Keratinocyte (primary cell): ENCODE results near the gene CARMIL1. TPM values are rescaled to one million over a fixed set of nuclear protein-coding genes. Genes with fewer than 3 reads are reported as not detected.

Source experiments
- DNase-seq: peaks from one replicate; pipeline ENCODE4 v3.0.0-alpha.2; 2011; ENCODE audit warnings: low read depth, missing footprints, low spot score
- FAIRE-seq: peaks from 2 replicates; lab custom pipeline; 2011; peaks lifted over from hg19 to GRCh38; lab: Jason Lieb, UNC
- H2AFZ ChIP-seq: 2 replicates; pipeline ENCODE4 v1.6.0; 2012; ENCODE audit warnings: low read length, control low read depth, inconsistent platforms; ENCODE audit not compliant: control insufficient read depth
- H3K27ac ChIP-seq: 2 replicates; pipeline ENCODE4 v1.5.1; 2011; ENCODE audit warnings: low read length; ENCODE audit not compliant: control insufficient read depth, insufficient read depth
- H3K27me3 ChIP-seq: 3 replicates; pipeline ENCODE4 v1.6.0; 2011; ENCODE audit warnings: low read length; ENCODE audit not compliant: control insufficient read depth, insufficient read depth; ENCODE audit errors: extremely low read depth
- H3K36me3 ChIP-seq, 2 experiments: 2 replicates in 1 of 2; 3 replicates in 1 of 2; pipeline ENCODE4 v1.5.1; 2011; ENCODE audit warnings: low read length in 2 of 2, mild to moderate bottlenecking in 1 of 2; ENCODE audit not compliant: control insufficient read depth in 2 of 2, insufficient read depth in 2 of 2; ENCODE audit errors: extremely low read depth in 1 of 2
- H3K4me1 ChIP-seq: 3 replicates; pipeline ENCODE4 v1.5.1; 2011; ENCODE audit warnings: low read length; ENCODE audit not compliant: control insufficient read depth, insufficient read depth; ENCODE audit errors: extremely low read depth
- H3K4me2 ChIP-seq: 3 replicates; pipeline ENCODE4 v1.6.0; 2011; ENCODE audit warnings: low read depth, low read length; ENCODE audit not compliant: control insufficient read depth, insufficient read depth; ENCODE audit errors: extremely low read depth
- H3K4me3 ChIP-seq, 3 experiments: fragments of 200-600 bp in 1 of 3; sonication (generic) in 1 of 3; 2 replicates in 2 of 3; 3 replicates in 1 of 3; pipeline ENCODE4 v1.5.1; 2011 to 2016; ENCODE audit warnings: low read length in 3 of 3, mild to moderate bottlenecking in 3 of 3, control low read depth in 2 of 3, inconsistent platforms in 1 of 3, low read depth in 1 of 3, mixed read lengths in 1 of 3, mixed run types in 1 of 3, moderate library complexity in 1 of 3; ENCODE audit not compliant: control insufficient read depth in 2 of 3, insufficient read depth in 2 of 3; ENCODE audit errors: extremely low read depth in 1 of 3
- H3K79me2 ChIP-seq: 2 replicates; pipeline ENCODE4 v1.6.0; 2012; ENCODE audit warnings: low read length; ENCODE audit not compliant: control insufficient read depth, insufficient read depth
- H3K9ac ChIP-seq: 3 replicates; pipeline ENCODE4 v1.6.0; 2011; ENCODE audit warnings: low read length; ENCODE audit not compliant: control insufficient read depth, insufficient read depth; ENCODE audit errors: extremely low read depth
- H3K9me1 ChIP-seq: 3 replicates; pipeline ENCODE4 v1.6.0; 2011; ENCODE audit warnings: low read length; ENCODE audit not compliant: control insufficient read depth, insufficient read depth; ENCODE audit errors: extremely low read depth
- H3K9me3 ChIP-seq: 2 replicates; pipeline ENCODE4 v1.5.1; 2012; ENCODE audit warnings: low read depth, low read length; ENCODE audit not compliant: control insufficient read depth
- H4K20me1 ChIP-seq: 3 replicates; pipeline ENCODE4 v1.6.0; 2011; ENCODE audit warnings: low read length; ENCODE audit not compliant: control insufficient read depth, insufficient read depth; ENCODE audit errors: extremely low read depth
- EZH2 ChIP-seq: IDR thresholded peaks from one replicate; pipeline ENCODE4 v1.6.1; 2012; ENCODE audit warnings: inconsistent platforms, mild to moderate bottlenecking, low read length, moderate library complexity
- dilution Hi-C: fragments of 300-500 bp; cut with MboI; formaldehyde crosslinking; loops from one replicate; pipeline ENCODE4 v1.7.0; 2020; ENCODE audit warnings: low sequenced_read_pairs; ENCODE audit not compliant: extremely low pct_ligation_motif_present
- polyA plus RNA-seq, 5 experiments: library from polyadenylated mRNA; depleted of rRNA in 3 of 5; stranded (reverse) in 3 of 5; stranded (forward) in 1 of 5; unstranded in 1 of 5; fragments of >200 nt; gene quantifications; 1 replicate in 1 of 5; 2 replicates in 3 of 5; 3 replicates in 1 of 5; pipeline versions ENCODE4 v1.2.1 to v1.2.3, GENCODE V29; 2011 to 2012; ENCODE audit warnings: missing spikeins in 2 of 5, low read depth in 1 of 5, low replicate concordance in 1 of 5
- TF ChIP-seq, protein P1 (sequence below), 3 experiments: IDR thresholded peaks in 1 of 3; conservative IDR thresholded peaks in 1 of 3; optimal IDR thresholded peaks in 1 of 3; 2 replicates in 2 of 3; 3 replicates in 1 of 3; pipeline versions ENCODE3 to v1.5.1; 2011; ENCODE audit warnings: low read length in 3 of 3, mild to moderate bottlenecking in 3 of 3, moderate library complexity in 2 of 3, control low read depth in 1 of 3, inconsistent platforms in 1 of 3; ENCODE audit not compliant: insufficient read depth in 2 of 3; ENCODE audit errors: extremely low read depth in 1 of 3

The CARMIL1 gene
- polyA plus RNA-seq, 1 donor (not counting 4 experiments of a cell fraction or from before 2014, with no cell fraction given): 18.9 TPM

DNA sequence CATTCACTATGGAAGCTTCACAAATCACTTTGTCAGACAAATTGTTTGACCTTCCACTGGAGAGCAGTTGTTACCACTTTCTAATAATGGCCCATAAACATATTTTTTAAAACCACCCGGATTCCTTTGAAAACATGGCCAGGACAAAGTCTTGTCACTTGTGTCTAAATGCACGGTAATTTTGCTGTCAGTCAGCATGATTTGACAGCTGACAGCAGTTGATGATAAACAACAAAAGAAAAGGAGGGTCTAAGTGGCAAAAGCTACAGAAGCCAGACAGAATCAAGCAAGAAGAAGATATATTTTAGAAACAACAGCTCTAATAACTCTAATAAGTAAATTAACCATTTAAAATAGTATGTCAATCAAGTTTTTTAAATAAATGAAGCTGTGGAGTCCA lies 27.7 kb upstream of the CARMIL1 start:
- Histone ChIP-seq H3K4me1 (peaks cover 20% of the 10 kb centered on the region), H3K27me3 (no peaks in the 10 kb centered on the region), H3K4me3 (no peak overlapping the region), H3K79me2 (no peaks in the 10 kb centered on the region), H3K27ac (no peak overlapping the region), H3K36me3 (no peaks in the 10 kb centered on the region), H3K9me3 (no peaks in the 10 kb centered on the region), H2AFZ (no peak overlapping the region), H3K4me2 (no peak overlapping the region), H3K9me1 (no peaks in the 10 kb centered on the region), H3K9ac (no peak overlapping the region), H4K20me1 (no peaks in the 10 kb centered on the region)
- FAIRE-seq (no peak), DNase-seq (no peak)
- dilution Hi-C loops: no loop called here
- TF ChIP-seq, protein P1, sequence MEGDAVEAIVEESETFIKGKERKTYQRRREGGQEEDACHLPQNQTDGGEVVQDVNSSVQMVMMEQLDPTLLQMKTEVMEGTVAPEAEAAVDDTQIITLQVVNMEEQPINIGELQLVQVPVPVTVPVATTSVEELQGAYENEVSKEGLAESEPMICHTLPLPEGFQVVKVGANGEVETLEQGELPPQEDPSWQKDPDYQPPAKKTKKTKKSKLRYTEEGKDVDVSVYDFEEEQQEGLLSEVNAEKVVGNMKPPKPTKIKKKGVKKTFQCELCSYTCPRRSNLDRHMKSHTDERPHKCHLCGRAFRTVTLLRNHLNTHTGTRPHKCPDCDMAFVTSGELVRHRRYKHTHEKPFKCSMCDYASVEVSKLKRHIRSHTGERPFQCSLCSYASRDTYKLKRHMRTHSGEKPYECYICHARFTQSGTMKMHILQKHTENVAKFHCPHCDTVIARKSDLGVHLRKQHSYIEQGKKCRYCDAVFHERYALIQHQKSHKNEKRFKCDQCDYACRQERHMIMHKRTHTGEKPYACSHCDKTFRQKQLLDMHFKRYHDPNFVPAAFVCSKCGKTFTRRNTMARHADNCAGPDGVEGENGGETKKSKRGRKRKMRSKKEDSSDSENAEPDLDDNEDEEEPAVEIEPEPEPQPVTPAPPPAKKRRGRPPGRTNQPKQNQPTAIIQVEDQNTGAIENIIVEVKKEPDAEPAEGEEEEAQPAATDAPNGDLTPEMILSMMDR (optimal IDR thresholded peaks at IDR 0.05 in 1 of 3, IDR thresholded peaks at IDR 0.05 in 1 of 3, conservative IDR thresholded peaks at IDR 0.05 in 1 of 3; ENCODE audit: extremely low read depth in 1 of 3, insufficient read depth in 2 of 3, low read length in 3 of 3): no peak
- TF ChIP-seq EZH2: no peak

DNA sequence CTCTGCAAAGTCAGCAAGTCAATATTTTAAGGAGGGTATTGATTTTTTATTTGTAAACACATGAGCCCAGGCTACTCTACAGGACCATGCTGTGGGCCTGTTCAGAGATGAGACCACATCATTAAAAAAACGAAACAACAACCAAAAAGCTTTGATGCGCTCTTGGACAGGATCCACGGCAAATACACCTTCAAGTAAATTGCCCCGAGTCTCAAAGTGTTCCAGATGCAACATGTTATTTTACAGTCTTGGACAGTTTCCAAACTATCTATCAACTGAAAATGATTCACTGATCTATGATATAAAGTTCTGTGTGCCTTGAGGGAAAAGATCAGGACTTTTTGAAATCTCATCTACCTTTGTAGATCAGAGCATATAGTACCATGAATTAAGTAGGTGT lies 25.8 kb upstream of the CARMIL1 start:
- H3K4me2 ChIP-seq: peak overlapping the region; percentile 57
- TF ChIP-seq EZH2: no peak
- TF ChIP-seq, protein P1 (optimal IDR thresholded peaks at IDR 0.05 in 1 of 3, IDR thresholded peaks at IDR 0.05 in 1 of 3, conservative IDR thresholded peaks at IDR 0.05 in 1 of 3; ENCODE audit: extremely low read depth in 1 of 3, insufficient read depth in 2 of 3, low read length in 3 of 3): no peak
- H3K9ac ChIP-seq: no peak overlapping the region
- H2AFZ ChIP-seq: no peak overlapping the region
- DNase-seq (no peak), FAIRE-seq (peak; percentile 43)
- H3K4me3 ChIP-seq: no peak overlapping the region
- dilution Hi-C loops: no loop called here
- peaks cover 20% of the 10 kb centered on the region for H3K4me1 ChIP-seq
- no peaks in the 10 kb centered on the region for H3K9me3 ChIP-seq
- H3K9me1 ChIP-seq: no peaks in the 10 kb centered on the region
- no peaks in the 10 kb centered on the region for H3K79me2 ChIP-seq
- no peaks in the 10 kb centered on the region for H4K20me1 ChIP-seq
- no peaks in the 10 kb centered on the region for H3K27me3 ChIP-seq
- no peaks in the 10 kb centered on the region for H3K36me3 ChIP-seq
- H3K27ac ChIP-seq: no peak overlapping the region
